OCI-LY3 (cell line): Measurements from ENCODE around the gene ANKRD17.

Experiments used
- H2AFZ ChIP-seq: fragments of 200-600, 300-600 bp; shearing (Covaris generic); 2 replicates; pipeline ENCODE4 v1.6.0; 2014; ENCODE audit warnings: antibody characterized with exemption, low read depth, low read length
- H3K27ac ChIP-seq: fragments of 200-600, 300-600 bp; sonication (generic); 2 replicates; pipeline ENCODE4 v1.5.1; 2014; ENCODE audit warnings: mild to moderate bottlenecking, low read length, moderate library complexity, mixed read lengths
- H3K27me3 ChIP-seq: fragments of 200-600, 300-600 bp; sonication (generic); 2 replicates; pipeline ENCODE4 v1.6.1; 2014; ENCODE audit warnings: low read depth, low read length, mixed read lengths
- H3K36me3 ChIP-seq: fragments of 200-600, 300-600 bp; sonication (generic); replicated peaks from 2 replicates; pipeline ENCODE3; 2014; ENCODE audit warnings: low read depth, low read length, mixed read lengths
- H3K4me1 ChIP-seq: fragments of 300-600, 200-600 bp; sonication (generic); 2 replicates; pipeline ENCODE4 v1.6.1; 2014; ENCODE audit warnings: low read length, mixed read lengths
- H3K4me2 ChIP-seq: fragments of 200-600, 300-600 bp; sonication (generic); 2 replicates; pipeline ENCODE4 v1.6.1; 2014; ENCODE audit warnings: low read length, mixed read lengths
- H3K4me3 ChIP-seq: fragments of 300-600, 200-600 bp; sonication (generic); 2 replicates; pipeline ENCODE4 v1.5.1; 2014; ENCODE audit warnings: antibody characterized with exemption, mild to moderate bottlenecking, low read length, moderate library complexity
- H3K79me2 ChIP-seq: fragments of 300-600, 200-600 bp; shearing (Covaris generic); 2 replicates; pipeline ENCODE4 v1.6.1; 2014; ENCODE audit warnings: mild to moderate bottlenecking, low read length, mixed read lengths
- H3K9ac ChIP-seq: fragments of 300-600, 200-600 bp; shearing (Covaris generic); 2 replicates; pipeline ENCODE4 v1.6.0; 2014; ENCODE audit warnings: mild to moderate bottlenecking, low read length, moderate library complexity
- H3K9me3 ChIP-seq: fragments of 200-600, 300-600 bp; shearing (Covaris generic); 2 replicates; pipeline ENCODE4 v1.6.1; 2014; ENCODE audit warnings: low read length, mixed read lengths; ENCODE audit not compliant: insufficient read depth
- H4K20me1 ChIP-seq: fragments of 200-600, 300-600 bp; sonication (generic); 2 replicates; pipeline ENCODE4 v1.6.1; 2016; ENCODE audit warnings: low read length, mixed read lengths; ENCODE audit not compliant: insufficient read depth
- EZH2phosphoT487 ChIP-seq: fragments of 200-600 bp; shearing (Covaris generic); IDR thresholded peaks from 2 replicates; pipeline ENCODE4 v1.6.1; 2018; ENCODE audit warnings: antibody characterized with exemption, mixed run types, low read depth
- TF ChIP-seq, protein P1 (sequence below): fragments of 200-600, 300-600 bp; sonication (generic); IDR thresholded peaks from 2 replicates; pipeline ENCODE4 v1.5.1; 2014; ENCODE audit warnings: antibody characterized with exemption, low read length, low read depth

Gene ANKRD17

DNA sequence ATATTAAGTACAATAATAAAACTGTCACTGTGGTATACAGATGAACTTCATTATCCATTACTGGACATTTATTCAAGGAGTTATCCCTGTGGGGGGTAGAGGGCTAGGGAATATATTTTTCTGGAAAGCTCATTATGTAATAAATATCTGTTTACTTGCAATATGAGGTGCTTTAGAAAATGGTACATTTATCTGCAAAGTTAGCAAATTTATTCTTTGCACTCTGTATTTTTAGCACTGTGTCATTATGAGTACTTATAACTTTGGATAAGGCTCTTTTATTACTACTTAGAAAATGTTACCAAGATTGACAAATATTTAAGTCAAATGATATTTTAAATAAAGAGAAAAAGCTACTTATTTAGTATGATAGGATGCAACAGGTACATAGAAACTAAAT, 37.8 kb downstream of the ANKRD17 start:
- H3K27ac ChIP-seq = no peak overlapping the region
- peaks cover 12% of the 10 kb centered on the region for H3K36me3 ChIP-seq
- H3K9me3 ChIP-seq = no peaks in the 10 kb centered on the region
- peaks cover 95% of the 10 kb centered on the region for H3K79me2 ChIP-seq
- no peaks in the 10 kb centered on the region for H3K4me1 ChIP-seq
- H2AFZ ChIP-seq = no peak overlapping the region
- no peak overlapping the region for H3K9ac ChIP-seq
- TF ChIP-seq, protein P1, sequence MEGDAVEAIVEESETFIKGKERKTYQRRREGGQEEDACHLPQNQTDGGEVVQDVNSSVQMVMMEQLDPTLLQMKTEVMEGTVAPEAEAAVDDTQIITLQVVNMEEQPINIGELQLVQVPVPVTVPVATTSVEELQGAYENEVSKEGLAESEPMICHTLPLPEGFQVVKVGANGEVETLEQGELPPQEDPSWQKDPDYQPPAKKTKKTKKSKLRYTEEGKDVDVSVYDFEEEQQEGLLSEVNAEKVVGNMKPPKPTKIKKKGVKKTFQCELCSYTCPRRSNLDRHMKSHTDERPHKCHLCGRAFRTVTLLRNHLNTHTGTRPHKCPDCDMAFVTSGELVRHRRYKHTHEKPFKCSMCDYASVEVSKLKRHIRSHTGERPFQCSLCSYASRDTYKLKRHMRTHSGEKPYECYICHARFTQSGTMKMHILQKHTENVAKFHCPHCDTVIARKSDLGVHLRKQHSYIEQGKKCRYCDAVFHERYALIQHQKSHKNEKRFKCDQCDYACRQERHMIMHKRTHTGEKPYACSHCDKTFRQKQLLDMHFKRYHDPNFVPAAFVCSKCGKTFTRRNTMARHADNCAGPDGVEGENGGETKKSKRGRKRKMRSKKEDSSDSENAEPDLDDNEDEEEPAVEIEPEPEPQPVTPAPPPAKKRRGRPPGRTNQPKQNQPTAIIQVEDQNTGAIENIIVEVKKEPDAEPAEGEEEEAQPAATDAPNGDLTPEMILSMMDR = no peak
- no peak for TF ChIP-seq EZH2phosphoT487
- no peaks in the 10 kb centered on the region for H3K27me3 ChIP-seq
- peaks cover 60% of the 10 kb centered on the region for H4K20me1 ChIP-seq
- H3K4me3 ChIP-seq = no peak overlapping the region
- no peak overlapping the region for H3K4me2 ChIP-seq

DNA sequence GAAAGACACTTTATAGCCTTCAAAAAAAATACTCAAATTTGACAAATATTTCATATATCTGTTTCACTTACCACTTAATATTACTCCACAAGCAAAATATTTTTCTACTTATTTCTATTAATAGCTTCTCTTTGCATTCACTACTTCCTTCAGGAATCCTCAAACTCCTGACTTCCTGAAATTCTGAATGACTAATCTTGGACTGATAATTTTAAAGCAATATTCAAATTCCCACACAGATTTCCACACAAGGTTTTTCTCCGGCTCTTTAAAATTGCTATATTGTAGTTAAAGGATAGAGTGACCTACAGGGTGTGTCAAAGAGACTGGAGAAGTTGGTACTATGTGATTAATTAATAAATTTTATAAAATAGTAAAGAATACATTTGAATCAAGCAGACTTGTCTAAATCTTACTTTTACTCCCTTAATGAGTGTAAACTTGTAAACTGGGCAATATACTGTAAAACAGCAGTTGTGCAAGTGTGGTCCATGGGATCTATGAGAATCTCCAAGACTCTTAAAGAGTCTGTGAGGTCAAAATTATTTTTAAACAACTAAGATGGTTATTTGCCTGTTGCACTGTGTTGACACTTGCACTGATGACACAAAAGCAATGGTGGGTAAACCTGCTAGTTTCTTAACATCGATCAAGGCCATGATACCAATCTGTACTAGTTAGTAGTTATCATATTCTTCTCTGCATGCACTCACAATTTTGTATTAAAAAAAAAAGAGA, 44.5 kb downstream of the ANKRD17 start:
- Histone ChIP-seq H4K20me1 (peaks cover 41% of the 10 kb centered on the region), H3K9me3 (no peaks in the 10 kb centered on the region), H2AFZ (no peak overlapping the region), H3K4me2 (no peak overlapping the region), H3K4me1 (no peaks in the 10 kb centered on the region), H3K9ac (no peak overlapping the region), H3K36me3 (peaks cover 8% of the 10 kb centered on the region), H3K27me3 (no peaks in the 10 kb centered on the region), H3K79me2 (peaks cover 95% of the 10 kb centered on the region), H3K4me3 (no peak overlapping the region), H3K27ac (no peak overlapping the region)
- TF ChIP-seq EZH2phosphoT487 = no peak
- TF ChIP-seq, protein P1 = no peak

DNA sequence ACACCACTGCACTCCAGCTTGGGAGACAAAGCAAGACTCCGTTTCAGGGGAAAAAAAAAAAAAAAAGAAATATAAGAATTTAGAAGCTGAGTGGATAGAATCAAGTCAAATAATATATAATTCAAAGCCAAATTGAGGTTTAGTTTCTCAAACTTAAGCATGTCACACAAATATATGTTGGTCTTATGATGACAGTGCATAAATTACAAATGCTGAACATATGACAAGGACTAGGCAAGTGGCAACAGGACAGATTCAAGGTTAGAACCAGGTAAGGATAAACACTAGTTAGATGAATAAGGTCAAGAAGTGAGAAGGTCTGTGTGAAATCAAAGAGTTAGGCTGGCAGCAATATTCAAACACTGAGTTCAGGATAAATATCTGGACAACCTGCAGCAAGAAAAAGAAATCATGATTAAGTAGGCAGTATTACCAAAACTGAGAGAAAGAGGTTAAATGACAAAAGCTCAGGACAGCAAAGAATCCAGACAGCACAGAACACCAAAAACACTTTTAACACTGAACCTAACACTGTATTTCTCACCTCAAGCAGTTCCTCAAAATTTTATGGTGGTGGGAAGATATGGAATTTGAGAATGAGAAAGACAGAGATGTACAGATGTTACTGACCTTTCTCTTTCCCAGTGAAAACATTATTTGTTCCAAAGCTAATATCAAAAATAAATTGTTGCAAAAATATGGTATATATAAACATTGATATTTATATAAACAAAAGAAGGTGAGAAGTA, 45.4 kb downstream of the ANKRD17 start:
- Histone ChIP-seq H3K9ac (no peak overlapping the region), H3K27me3 (no peaks in the 10 kb centered on the region), H3K9me3 (no peaks in the 10 kb centered on the region), H2AFZ (no peak overlapping the region), H3K79me2 (peaks cover 95% of the 10 kb centered on the region), H3K4me2 (no peak overlapping the region), H3K4me1 (peaks cover 5% of the 10 kb centered on the region; the same call in 1 of the 2 replicates), H4K20me1 (peaks cover 41% of the 10 kb centered on the region), H3K4me3 (no peak overlapping the region), H3K27ac (no peak overlapping the region), H3K36me3 (peaks cover 8% of the 10 kb centered on the region)
- no peak for TF ChIP-seq EZH2phosphoT487
- TF ChIP-seq, protein P1 = no peak

- H4K20me1 ChIP-seq = peaks cover 34% of the 10 kb centered on the region
- TF ChIP-seq EZH2phosphoT487 = no peak
- TF ChIP-seq, protein P1 = no peak
- no peak overlapping the region for H3K4me3 ChIP-seq
- no peaks in the 10 kb centered on the region for H3K9me3 ChIP-seq
- no peaks in the 10 kb centered on the region for H3K27me3 ChIP-seq
- no peak overlapping the region for H3K4me2 ChIP-seq
- no peak overlapping the region for H3K9ac ChIP-seq
- H3K36me3 ChIP-seq = peaks cover 4% of the 10 kb centered on the region
- peaks cover 95% of the 10 kb centered on the region for H3K79me2 ChIP-seq
- no peak overlapping the region for H3K27ac ChIP-seq
- no peak overlapping the region for H2AFZ ChIP-seq
- peaks cover 5% of the 10 kb centered on the region; the same call in 1 of the 2 replicates for H3K4me1 ChIP-seq
Measured at GRCh38 chr4:73211968-73212367, 46.6 kb downstream of the ANKRD17 start.
